Prostate gland (tissue), 2 donors: ENCODE measurements around the gene AFDN. TPM values are rescaled to one million over a fixed set of nuclear protein-coding genes. Genes with fewer than 3 reads are reported as not detected.

Experiments
- DNase-seq: peaks from one replicate; pipeline ENCODE4 v3.0.0-alpha.2; 2019; ENCODE audit warnings: low spot score
- H3K27ac ChIP-seq, 2 donors: fragments of 200-600 bp; sonication (generic); 2 replicates each; pipeline ENCODE4 v1.5.1; 2017 to 2019
- H3K27me3 ChIP-seq: fragments of 200-600 bp; sonication (generic); replicated peaks from 2 replicates; pipeline ENCODE4 v1.5.1; 2019; ENCODE audit not compliant: insufficient read depth
- H3K36me3 ChIP-seq, 2 donors: fragments of 200-600 bp; sonication (generic); 1 replicate in 1 of 2; 2 replicates in 1 of 2; pipeline versions ENCODE4 v1.5.1 to v1.8.1; 2017 to 2019
- H3K4me1 ChIP-seq: fragments of 200-600 bp; sonication (generic); replicated peaks from 2 replicates; pipeline ENCODE4 v1.5.1; 2019
- H3K4me3 ChIP-seq, 2 donors: fragments of 200-600 bp; sonication (generic); 2 replicates each; pipeline ENCODE4 v1.5.1; 2017 to 2019
- H3K9me3 ChIP-seq: fragments of 200-600 bp; sonication (generic); 2 replicates; pipeline ENCODE4 v1.5.1; 2017
- POLR2A ChIP-seq: fragments of 450-650 bp; IDR thresholded peaks from one replicate; pipeline ENCODE4 v1.6.1; 2016; ENCODE audit warnings: antibody characterized with exemption, mild to moderate bottlenecking
- POLR2AphosphoS5 ChIP-seq: sonication (generic); formaldehyde crosslinking; IDR thresholded peaks from one replicate; pipeline ENCODE4 v1.6.1; 2017; ENCODE audit warnings: antibody characterized with exemption
- WGBS: methylation state at CpG from one replicate; pipeline ENCODE4 v1.1.5; 2018; 5-methylcytosine and 5-hydroxymethylcytosine counted together
- intact Hi-C: fragments of 100-400 bp; cut with DNase I; formaldehyde crosslinking; loops from one replicate; pipeline ENCODE4 v1.14.2; 2022
- total RNA-seq, 2 donors: library from RNA; depleted of rRNA; stranded (reverse); fragments of >200 nt; gene quantifications; one replicate each; pipeline ENCODE4 v1.1.0, GENCODE V29; 2016
- TF ChIP-seq, protein P1 (sequence below), 4 experiments: fragments of 200-600 bp in 2 of 4; fragments of 450-650 bp in 2 of 4; sonication (generic) in 2 of 4; IDR thresholded peaks; 1 replicate in 3 of 4; 2 replicates in 1 of 4; pipeline ENCODE4 v1.5.1; 2016 to 2019; ENCODE audit warnings: antibody characterized with exemption in 4 of 4, mild to moderate bottlenecking in 2 of 4, moderate library complexity in 2 of 4

Gene AFDN
- total RNA-seq, 2 donors from 2014 or later: 171 to 204 TPM

- intact Hi-C loops: no loop called here
- no peaks in the 10 kb centered on the region for H3K4me1 ChIP-seq
- H3K9me3 ChIP-seq: no peaks in the 10 kb centered on the region
- no peak overlapping the region for H3K4me3 ChIP-seq
- no peaks in the 10 kb centered on the region for H3K27me3 ChIP-seq
- no peak for DNase-seq
- no peak overlapping the region for H3K27ac ChIP-seq
- H3K36me3 ChIP-seq: no peaks in the 10 kb centered on the region
- WGBS: 85% methylated on average over 10 of the region's 12 CpGs
- TF ChIP-seq, protein P1, sequence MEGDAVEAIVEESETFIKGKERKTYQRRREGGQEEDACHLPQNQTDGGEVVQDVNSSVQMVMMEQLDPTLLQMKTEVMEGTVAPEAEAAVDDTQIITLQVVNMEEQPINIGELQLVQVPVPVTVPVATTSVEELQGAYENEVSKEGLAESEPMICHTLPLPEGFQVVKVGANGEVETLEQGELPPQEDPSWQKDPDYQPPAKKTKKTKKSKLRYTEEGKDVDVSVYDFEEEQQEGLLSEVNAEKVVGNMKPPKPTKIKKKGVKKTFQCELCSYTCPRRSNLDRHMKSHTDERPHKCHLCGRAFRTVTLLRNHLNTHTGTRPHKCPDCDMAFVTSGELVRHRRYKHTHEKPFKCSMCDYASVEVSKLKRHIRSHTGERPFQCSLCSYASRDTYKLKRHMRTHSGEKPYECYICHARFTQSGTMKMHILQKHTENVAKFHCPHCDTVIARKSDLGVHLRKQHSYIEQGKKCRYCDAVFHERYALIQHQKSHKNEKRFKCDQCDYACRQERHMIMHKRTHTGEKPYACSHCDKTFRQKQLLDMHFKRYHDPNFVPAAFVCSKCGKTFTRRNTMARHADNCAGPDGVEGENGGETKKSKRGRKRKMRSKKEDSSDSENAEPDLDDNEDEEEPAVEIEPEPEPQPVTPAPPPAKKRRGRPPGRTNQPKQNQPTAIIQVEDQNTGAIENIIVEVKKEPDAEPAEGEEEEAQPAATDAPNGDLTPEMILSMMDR (IDR thresholded peaks at IDR 0.05): no peak
- TF ChIP-seq POLR2A: no peak
- no peak for TF ChIP-seq POLR2AphosphoS5
These were observed 168.6 kb downstream of the AFDN start for GRCh38 chr6:167995302-167995701.

DNA sequence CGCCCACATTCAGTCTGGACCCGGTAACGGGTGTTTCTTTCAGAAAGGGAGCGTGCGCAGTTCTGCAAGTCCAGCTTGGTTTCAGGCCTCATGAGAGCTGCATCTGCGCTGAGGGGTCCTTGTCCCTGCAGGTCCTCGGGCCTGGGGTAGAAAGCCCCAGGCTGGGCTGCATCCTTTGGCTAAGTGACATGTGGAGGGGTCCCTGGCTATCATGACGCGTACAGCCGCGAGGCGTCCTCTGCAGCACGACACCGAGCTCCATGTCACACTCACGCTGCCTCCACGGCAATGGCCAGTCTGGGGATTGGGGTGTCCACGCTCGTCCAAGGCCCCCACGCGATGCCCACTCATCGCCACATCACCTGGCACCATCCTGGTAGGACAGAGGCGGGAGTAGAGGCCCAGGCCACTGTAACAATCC is 169.0 kb downstream of the AFDN start:
- intact Hi-C loops: no loop called here
- H3K36me3 ChIP-seq: no peaks in the 10 kb centered on the region
- H3K4me3 ChIP-seq: no peak overlapping the region
- TF ChIP-seq, protein P1 (IDR thresholded peaks at IDR 0.05): no peak
- TF ChIP-seq POLR2A: no peak
- TF ChIP-seq POLR2AphosphoS5: no peak
- DNase-seq: no peak
- no peaks in the 10 kb centered on the region for H3K9me3 ChIP-seq
- no peaks in the 10 kb centered on the region for H3K27me3 ChIP-seq
- no peaks in the 10 kb centered on the region for H3K4me1 ChIP-seq
- H3K27ac ChIP-seq: no peak overlapping the region
- WGBS: 97% methylated on average over 22 of the region's 22 CpGs

DNA sequence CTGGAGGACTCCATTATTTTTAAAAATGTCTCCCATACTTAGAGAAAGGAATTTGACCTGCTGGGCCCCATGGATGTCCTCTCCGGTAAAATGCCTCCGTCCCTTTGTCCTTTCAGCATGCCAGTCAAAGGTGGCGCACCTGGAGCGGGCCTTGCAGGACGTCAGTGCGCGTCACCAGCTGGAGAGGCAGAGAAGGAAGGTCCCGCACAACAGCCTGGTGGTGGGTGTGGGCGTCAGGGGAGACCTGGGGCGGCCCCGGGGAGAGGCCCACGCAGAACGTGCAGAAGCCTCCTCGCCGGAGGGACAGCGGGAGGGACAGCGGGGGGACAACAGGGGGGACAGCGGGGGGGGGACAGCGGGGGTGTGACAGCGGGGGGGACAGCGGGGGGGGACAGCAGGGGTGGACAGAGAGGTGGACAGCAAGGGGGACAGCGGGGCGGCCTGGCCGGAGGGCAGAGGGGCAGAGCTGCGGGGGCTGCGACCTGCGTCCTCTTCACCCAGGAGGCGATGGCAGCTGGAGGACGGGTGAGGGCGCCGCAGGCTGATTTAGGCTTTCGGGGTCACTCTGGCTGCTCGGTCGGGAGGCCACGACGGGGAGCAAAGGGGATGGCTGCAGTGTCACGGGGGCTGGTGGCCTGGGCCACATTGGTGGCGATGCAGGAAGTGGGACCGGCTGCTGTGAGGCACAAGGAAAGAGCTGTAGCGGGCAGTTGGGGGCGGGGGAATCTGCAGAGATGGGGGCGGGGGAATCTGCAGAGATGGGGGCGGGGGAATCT is 169.9 kb downstream of the AFDN start:
- H3K27me3 ChIP-seq: no peaks in the 10 kb centered on the region
- TF ChIP-seq, protein P1 (IDR thresholded peaks at IDR 0.05): no peak
- TF ChIP-seq POLR2A (no peak), POLR2AphosphoS5 (no peak)
- H3K9me3 ChIP-seq: no peaks in the 10 kb centered on the region
- H3K4me3 ChIP-seq: no peak overlapping the region
- WGBS: 79% methylated on average over 37 of the region's 43 CpGs
- H3K36me3 ChIP-seq: no peaks in the 10 kb centered on the region
- intact Hi-C loops: no loop called here
- H3K27ac ChIP-seq: no peak overlapping the region
- no peak for DNase-seq
- H3K4me1 ChIP-seq: no peaks in the 10 kb centered on the region

GRCh38 chr6:167997642-167998041 is 170.9 kb downstream of the AFDN start, which contains the start of gene KIF25:
KIF25 (plus strand) TSS chr6:167997671; CDS start chr6:168029586, 31,915 bp downstream.
- intact Hi-C loops: no loop called here
- 59% methylated on average over 9 of the region's 9 CpGs for WGBS
- Histone ChIP-seq H3K9me3 (no peaks in the 10 kb centered on the region), H3K36me3 (no peaks in the 10 kb centered on the region), H3K27me3 (no peaks in the 10 kb centered on the region), H3K4me1 (no peaks in the 10 kb centered on the region), H3K4me3 (no peak within 1 kb of the TSS), H3K27ac (no peak within 1 kb of the TSS)
- DNase-seq: no peak
- TF ChIP-seq POLR2AphosphoS5: no peak
- TF ChIP-seq, protein P1 (IDR thresholded peaks at IDR 0.05): no peak
- no peak for TF ChIP-seq POLR2A

DNA sequence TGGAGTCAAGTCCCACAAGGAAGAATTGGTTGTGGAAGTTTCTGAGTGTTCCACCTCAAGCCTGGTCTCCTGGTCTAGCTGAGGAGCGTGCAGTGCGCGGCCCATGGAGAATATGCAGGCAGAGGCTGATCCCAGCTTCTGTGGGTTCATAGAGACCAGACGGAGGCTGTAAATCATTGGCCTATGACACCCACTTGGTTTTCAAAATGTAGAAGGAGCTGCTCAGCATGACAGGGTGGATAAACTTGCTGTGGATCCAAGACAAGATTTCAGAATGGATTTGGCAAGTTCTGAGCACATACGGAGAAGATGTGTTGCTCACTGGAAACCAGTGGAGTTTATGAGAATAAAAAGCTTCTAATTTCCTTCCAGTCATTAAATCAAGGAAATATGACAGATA is 171.5 kb downstream of the AFDN start:
- Histone ChIP-seq H3K27ac (no peak overlapping the region), H3K9me3 (no peaks in the 10 kb centered on the region)
- 72% methylated on average over 5 of the region's 5 CpGs for WGBS

More for the DNA sequence above, 171.5 kb downstream of the AFDN start:
- no peak for TF ChIP-seq POLR2AphosphoS5
- TF ChIP-seq, protein P1 (IDR thresholded peaks at IDR 0.05): no peak
- no peak for TF ChIP-seq POLR2A
- Histone ChIP-seq H3K4me1 (no peaks in the 10 kb centered on the region), H3K27me3 (no peaks in the 10 kb centered on the region), H3K36me3 (no peaks in the 10 kb centered on the region), H3K4me3 (no peak overlapping the region)
- intact Hi-C loops: no loop called here
- DNase-seq: no peak
